H1 (cell line): ENCODE results near the gene VIPAS39. TPM values are rescaled to one million over a fixed set of nuclear protein-coding genes. Genes with fewer than 3 reads are reported as not detected.

Experiments used
- RAD21 ChIP-seq, 2 experiments: IDR thresholded peaks in 1 of 2; conservative IDR thresholded peaks in 1 of 2; 2 replicates each; pipeline ENCODE4 v1.6.1; 2011; ENCODE audit warnings: low read depth in 2 of 2, low read length in 2 of 2, improper control_type of control experiment in 1 of 2, inconsistent platforms in 1 of 2, mild to moderate bottlenecking in 1 of 2, moderate library complexity in 1 of 2
- SIN3A ChIP-seq, 2 experiments: IDR thresholded peaks in 1 of 2; conservative IDR thresholded peaks in 1 of 2; 2 replicates each; pipeline ENCODE4 v1.6.1; 2011 to 2012; ENCODE audit warnings: low read length in 2 of 2, improper control_type of control experiment in 1 of 2, low read depth in 1 of 2, mild to moderate bottlenecking in 1 of 2
- TEAD4 ChIP-seq: IDR thresholded peaks from 2 replicates; pipeline ENCODE4 v1.6.1; 2012; ENCODE audit warnings: low read depth, low read length, inconsistent platforms, mixed read lengths
- polyA plus RNA-seq, 7 experiments: library from polyadenylated mRNA; depleted of rRNA in 3 of 7; stranded (reverse) in 5 of 7; unstranded in 2 of 7; fragments of >200 nt in 5 of 7; fragments of 200-250 nt in 2 of 7; gene quantifications; 1 replicate in 5 of 7; 2 replicates in 1 of 7; 4 replicates in 1 of 7; pipeline versions ENCODE4 v1.2.1 to v1.2.3, GENCODE V29; 2011 to 2013; ENCODE audit warnings: missing spikeins in 2 of 7, mixed read lengths in 2 of 7
- total RNA-seq: library from RNA; stranded (reverse); fragmentation: NEBNext Ultra II Directional; extraction: Animal tissue kit (Norgen Biotek cat#: 25700); gene quantifications from 2 replicates; pipeline ENCODE4 v1.2.1, GENCODE V29; 2021

VIPAS39 gene
- total and polyA plus RNA-seq, 2 of the 8 experiments (the other 6 are each of a cell fraction or from before 2014, with no cell fraction given), result 19.6 to 20.6 TPM

DNA sequence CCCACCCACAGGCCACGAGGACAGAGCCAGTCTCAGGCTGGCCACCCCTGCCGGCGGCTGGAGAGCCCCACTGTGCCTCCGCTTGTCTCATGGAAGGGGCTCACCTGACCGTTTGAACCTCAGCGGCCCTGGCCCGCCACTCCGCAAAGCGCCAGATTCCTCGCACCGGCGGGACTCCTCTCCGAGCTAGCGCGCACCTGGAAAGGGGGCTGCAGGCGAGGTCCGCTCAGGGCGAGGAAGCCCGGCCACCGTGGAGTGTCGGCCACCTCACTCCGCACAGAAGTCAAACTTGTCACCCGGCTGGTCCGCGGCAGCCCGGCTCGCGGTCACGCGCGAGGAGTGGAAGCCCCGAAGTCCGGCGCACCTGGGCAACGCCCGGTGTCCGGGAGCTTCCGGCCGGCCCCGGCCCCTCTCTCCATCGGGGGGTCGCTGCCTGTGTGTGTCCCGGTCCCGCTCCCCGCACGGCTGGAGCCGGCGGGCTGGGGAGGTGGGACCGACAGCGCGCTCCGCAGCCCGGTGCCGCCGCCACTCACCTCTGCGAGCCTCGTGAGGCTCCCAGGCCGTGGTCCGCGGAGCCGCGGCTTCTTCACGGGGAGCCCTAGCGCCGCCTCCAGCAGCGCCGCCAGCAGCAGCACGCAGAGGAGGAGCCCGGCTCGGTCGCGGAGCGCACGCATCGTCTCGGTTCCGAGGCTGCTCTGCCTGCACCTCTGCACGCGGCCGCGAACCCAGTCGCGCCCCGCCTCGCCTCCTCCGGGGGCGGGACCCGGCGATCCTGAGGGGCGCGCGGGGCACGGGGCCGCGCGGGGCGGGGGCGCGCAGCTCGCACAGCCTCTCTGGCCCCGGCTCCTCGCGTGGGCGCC lies 40.9 kb upstream of the VIPAS39 start, which contains the start of gene ISM2 (continued):
- TF ChIP-seq RAD21 (IDR thresholded peaks at IDR 0.05 in 1 of 2, conservative IDR thresholded peaks at IDR 0.05 in 1 of 2; ENCODE audit: low read depth in 2 of 2, low read length in 2 of 2), result no peak
- no peak for TF ChIP-seq TEAD4
- no peak; a peak in 1 of 4 replicates for TF ChIP-seq SIN3A (conservative IDR thresholded peaks at IDR 0.05 in 1 of 2, IDR thresholded peaks at IDR 0.05 in 1 of 2; ENCODE audit: low read depth in 1 of 2, low read length in 2 of 2)
- TF ChIP-seq, all 59 proteins: peak for 11
